ENCODE data around the gene PGM1. TPM values are rescaled to one million over a fixed set of nuclear protein-coding genes. Genes with fewer than 3 reads are reported as not detected.

PGM1 gene
- total and polyA plus RNA-seq, 2 of the 4 experiments (the other 2 are of a cell fraction): 42.6 to 94.5 TPM

- ChIA-PET POLR2A (ENCODE audit: unreplicated experiment) (no interaction called here), CTCF (interaction anchor here (1.5 kb wide), 1 partner anchor 14 kb away, joined by 4 read pairs; no protein-coding TSS in a partner anchor)
- Histone ChIP-seq H2AK5ac (ENCODE audit: low read depth, low read length) (no peak overlapping the region), H3K9ac (ENCODE audit: low read depth, low read length) (no peak overlapping the region), H2AK9ac (replicated peaks; ENCODE audit: low read depth, low read length, poor library complexity) (no peak overlapping the region), H4K20me1 (ENCODE audit: insufficient read depth, low read length) (no peaks in the 10 kb centered on the region), H3K56ac (ENCODE audit: extremely low read depth, insufficient read depth, low read length) (no peak overlapping the region), H3K4me1 (ENCODE audit: control insufficient read depth, insufficient read depth, low read length) (no peaks in the 10 kb centered on the region), H3K4me3 (ENCODE audit: insufficient read depth, low read depth, low read length) (no peak overlapping the region), H3K27ac (ENCODE audit: insufficient read depth, low read length) (no peak overlapping the region), H2BK15ac (ENCODE audit: low read depth, low read length) (no peak overlapping the region), H3K4me2 (ENCODE audit: low read depth, low read length) (no peak overlapping the region), H3K36me3 (ENCODE audit: control insufficient read depth, insufficient read depth, low read length) (no peaks in the 10 kb centered on the region), H3K23ac (ENCODE audit: low read depth, low read length) (no peak overlapping the region), H2BK120ac (ENCODE audit: low read depth, low read length) (no peak overlapping the region), H3K18ac (ENCODE audit: low read depth, low read length) (no peak overlapping the region), H3K14ac (replicated peaks; ENCODE audit: low read depth, low read length) (no peak overlapping the region), H2AFZ (replicated peaks; ENCODE audit: low read length, poor library complexity) (no peak overlapping the region), H3K9me3 (ENCODE audit: control insufficient read depth, insufficient read depth, low read length) (peaks cover 4% of the 10 kb centered on the region; the same call in 1 of the 2 replicates), H4K8ac (ENCODE audit: low read depth in 2 of 2, low read length in 2 of 2) (no peak overlapping the region), H3K27me3 (ENCODE audit: control insufficient read depth, insufficient read depth, low read length) (0 out of 2 replicates have a peak, but pooled peaks cover 4% of the 10 kb centered on the region), H2BK5ac (ENCODE audit: low read depth, low read length, poor library complexity, severe bottlenecking) (no peak overlapping the region), H3K4ac (ENCODE audit: low read depth, low read length) (no peak overlapping the region), H4K5ac (ENCODE audit: low read depth, low read length) (no peak overlapping the region), H3K9me1 (ENCODE audit: insufficient read depth, low read length) (0 out of 2 replicates have a peak, but pooled peaks cover 3% of the 10 kb centered on the region), H2BK20ac (ENCODE audit: low read depth, low read length) (no peak overlapping the region), H3K79me1 (ENCODE audit: low read depth in 1 of 2, low read length in 2 of 2) (no peaks in the 10 kb centered on the region), H4K91ac (ENCODE audit: insufficient read depth, low read depth, low read length) (no peak overlapping the region)
- no peak for DNase-seq
- no peak for ATAC-seq (ENCODE audit: low read depth)
- dilution Hi-C loops (cut with HindIII; ENCODE audit: low sequenced_read_pairs, unreplicated experiment) (no loop called here), intact Hi-C loops (cut with micrococcal nuclease) (no loop called here), in situ Hi-C loops (cut with MboI; ENCODE audit: low sequenced_read_pairs) (loop anchor here (5.0 to 10.0 kb wide), 3 partner anchors 237 to 565 kb away; no protein-coding TSS in a partner anchor)
- TF ChIP-seq FOS (IDR thresholded peaks at IDR 0.05; ENCODE audit: low read depth, low read length) (no peak), MXI1 (IDR thresholded peaks at IDR 0.05; ENCODE audit: borderline replicate concordance, low read depth, low read length) (no peak), ELK1 (IDR thresholded peaks at IDR 0.05; ENCODE audit: borderline replicate concordance, low read depth, low read length) (no peak), USF2 (IDR thresholded peaks at IDR 0.05; ENCODE audit: low read depth, low read length) (no peak), CTCF (conservative IDR thresholded peaks at IDR 0.05; ENCODE audit: low read depth, low read length) (no peak), RAD21 (IDR thresholded peaks at IDR 0.05; ENCODE audit: low read length) (no peak), CEBPB (IDR thresholded peaks at IDR 0.05; ENCODE audit: low read depth, low read length) (no peak), CHD1 (IDR thresholded peaks at IDR 0.05; ENCODE audit: low read depth, low read length) (no peak), MAZ (IDR thresholded peaks at IDR 0.05; ENCODE audit: borderline replicate concordance, low read depth, low read length) (no peak), SMC3 (IDR thresholded peaks at IDR 0.05; ENCODE audit: low read depth, low read length) (no peak), NFE2L2 (IDR thresholded peaks at IDR 0.05; ENCODE audit: low read depth, low read length) (no peak), MAFK (IDR thresholded peaks at IDR 0.05; ENCODE audit: low read depth, low read length) (no peak)
- WGBS, 2 experiments (ENCODE audit: extremely low coverage in 2 of 2, insufficient read length in 1 of 2): 100% methylated on average over 1 of the region's 3 CpGs; no CpG with 5 or more reads in 1 of the 2 experiments
- BruUV-seq (replicated peaks): no TSS peak
Measured at GRCh38 chr1:63677497-63677896, 84.3 kb downstream of the PGM1 start.

Data from IMR-90 (cell line).